Superior temporal gyrus (tissue), 1 donor: Measurements from ENCODE around the gene MSH2.
"Not testable (repeated sequence)": the region's sequence is repeated elsewhere in the genome, so short reads cannot be mapped to it uniquely, and the experiment has no call there.

ENCODE experiments used
- DNase-seq: peaks from one replicate; pipeline ENCODE4 v3.0.0-alpha.2; 2016; ENCODE audit errors: extremely low spot score

MSH2 gene

DNA sequence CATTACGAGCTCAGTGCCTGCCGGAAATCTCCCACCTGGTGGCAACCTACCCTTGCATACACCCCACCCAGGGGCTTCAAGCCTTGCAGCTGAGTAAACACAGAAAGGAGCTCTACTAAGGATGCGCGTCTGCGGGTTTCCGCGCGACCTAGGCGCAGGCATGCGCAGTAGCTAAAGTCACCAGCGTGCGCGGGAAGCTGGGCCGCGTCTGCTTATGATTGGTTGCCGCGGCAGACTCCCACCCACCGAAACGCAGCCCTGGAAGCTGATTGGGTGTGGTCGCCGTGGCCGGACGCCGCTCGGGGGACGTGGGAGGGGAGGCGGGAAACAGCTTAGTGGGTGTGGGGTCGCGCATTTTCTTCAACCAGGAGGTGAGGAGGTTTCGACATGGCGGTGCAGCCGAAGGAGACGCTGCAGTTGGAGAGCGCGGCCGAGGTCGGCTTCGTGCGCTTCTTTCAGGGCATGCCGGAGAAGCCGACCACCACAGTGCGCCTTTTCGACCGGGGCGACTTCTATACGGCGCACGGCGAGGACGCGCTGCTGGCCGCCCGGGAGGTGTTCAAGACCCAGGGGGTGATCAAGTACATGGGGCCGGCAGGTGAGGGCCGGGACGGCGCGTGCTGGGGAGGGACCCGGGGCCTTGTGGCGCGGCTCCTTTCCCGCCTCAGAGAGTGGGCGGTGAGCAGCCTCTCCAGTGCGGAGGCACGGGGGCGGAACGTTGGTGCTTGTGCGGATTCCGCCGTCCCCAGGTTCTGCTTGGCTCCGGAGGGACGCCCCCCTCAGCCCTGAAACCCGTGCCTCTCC lies at the start of gene MSH2:
TSS of gene MSH2 (plus strand) at position 352 of the 804 bp plus-strand sequence. CDS start at position 388, 36 bp downstream.
- DNase-seq = peak; percentile 94

DNA sequence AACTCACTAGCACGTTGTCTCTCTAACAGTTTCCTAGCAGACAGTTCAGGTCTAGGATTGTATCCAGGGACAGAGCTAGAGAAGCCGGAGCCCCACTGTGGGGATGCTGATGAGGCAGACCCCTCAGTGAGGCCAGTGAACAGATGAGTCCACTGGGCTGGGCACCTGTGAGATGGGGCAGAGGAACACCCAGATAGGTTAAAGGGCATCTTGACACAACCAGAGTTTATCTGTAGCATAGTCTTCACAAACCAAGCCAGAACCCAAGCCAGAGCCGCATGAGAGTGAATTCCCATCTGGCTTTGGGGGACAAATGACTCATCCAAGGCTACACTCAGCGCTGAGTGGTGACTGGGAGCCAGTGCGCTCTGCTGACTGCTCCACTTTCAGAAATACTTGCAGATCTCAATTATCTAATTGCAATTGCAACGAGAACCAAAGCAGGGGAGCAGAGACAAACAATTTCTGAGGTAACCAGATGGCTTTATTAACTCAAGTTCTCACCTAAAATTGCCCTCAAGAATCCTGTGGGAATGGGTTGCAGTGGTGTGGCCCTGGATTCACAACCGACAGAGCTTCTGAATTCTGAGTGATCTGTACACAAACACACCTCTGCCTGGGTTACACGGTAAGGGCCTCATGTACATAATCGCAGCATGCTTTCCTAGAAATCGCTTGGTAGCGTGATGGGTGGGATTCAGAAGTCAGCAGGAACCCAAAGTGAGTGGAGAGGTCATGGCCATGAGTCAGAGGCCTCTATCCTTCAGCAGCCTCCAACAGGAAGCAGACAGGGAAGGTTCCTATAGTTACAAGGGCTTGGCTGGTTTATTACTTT lies 48.7 kb upstream of the MSH2 start:
- DNase-seq = no peak

DNA sequence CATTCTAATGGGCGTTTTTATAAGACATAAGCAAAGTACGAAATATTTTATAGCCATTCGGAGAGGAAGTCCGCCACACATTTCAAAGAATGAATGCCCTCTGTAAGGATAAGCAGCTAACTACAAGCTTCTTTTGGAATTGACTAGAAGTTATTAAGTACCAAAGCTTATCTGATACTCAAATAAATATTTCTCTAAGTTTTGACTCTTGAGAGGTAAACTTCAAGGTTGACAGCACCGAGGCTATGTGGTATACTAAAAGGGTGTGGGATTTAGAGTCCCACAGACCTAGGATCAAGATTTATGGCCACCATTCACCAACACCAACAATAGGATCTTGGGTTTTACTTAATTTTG lies 48.1 kb upstream of the MSH2 start:
- no peak for DNase-seq

DNA sequence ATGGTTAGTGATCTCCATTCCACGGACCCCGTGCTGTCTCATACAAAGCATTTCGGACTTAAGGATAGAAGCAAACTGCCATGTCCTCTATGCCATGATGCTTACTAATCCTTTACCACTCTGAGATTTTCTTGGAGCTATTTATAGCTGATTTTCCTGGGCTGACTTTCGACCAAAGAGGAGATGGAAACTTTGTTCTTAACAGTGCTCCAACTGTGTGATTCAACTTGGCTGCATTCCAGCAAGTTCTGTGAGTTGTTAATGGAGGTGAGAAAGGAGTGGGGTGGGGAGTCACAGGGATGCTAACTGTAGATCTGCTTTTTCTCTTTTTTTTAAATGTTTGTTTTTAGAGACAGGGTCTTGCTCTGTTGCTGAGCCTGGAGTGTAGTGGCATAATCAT lies 45.5 kb upstream of the MSH2 start:
- no peak for DNase-seq

DNA sequence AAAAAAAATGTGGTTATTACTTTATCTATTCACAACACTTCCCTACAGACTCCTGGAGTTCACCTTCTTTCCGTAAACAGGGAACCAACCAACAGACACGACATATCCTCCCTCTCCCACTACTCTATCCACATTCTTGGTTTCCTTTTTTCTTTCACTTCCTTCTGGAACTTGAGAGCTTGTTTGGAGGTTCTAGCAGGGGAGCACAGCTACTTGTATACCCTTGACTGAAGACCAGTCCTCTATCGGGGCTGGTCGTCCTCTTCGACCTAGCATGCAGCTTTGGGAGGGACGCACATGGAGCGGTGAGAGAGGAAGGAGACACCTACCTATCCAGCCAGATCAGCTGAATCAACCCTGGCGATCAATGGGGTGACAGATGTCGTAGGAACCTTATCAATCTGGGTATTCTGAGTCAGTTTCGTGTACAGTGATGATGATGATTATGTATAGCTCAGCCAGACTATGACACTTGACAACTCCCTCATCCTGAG lies 43.5 kb upstream of the MSH2 start:
- no peak for DNase-seq

DNA sequence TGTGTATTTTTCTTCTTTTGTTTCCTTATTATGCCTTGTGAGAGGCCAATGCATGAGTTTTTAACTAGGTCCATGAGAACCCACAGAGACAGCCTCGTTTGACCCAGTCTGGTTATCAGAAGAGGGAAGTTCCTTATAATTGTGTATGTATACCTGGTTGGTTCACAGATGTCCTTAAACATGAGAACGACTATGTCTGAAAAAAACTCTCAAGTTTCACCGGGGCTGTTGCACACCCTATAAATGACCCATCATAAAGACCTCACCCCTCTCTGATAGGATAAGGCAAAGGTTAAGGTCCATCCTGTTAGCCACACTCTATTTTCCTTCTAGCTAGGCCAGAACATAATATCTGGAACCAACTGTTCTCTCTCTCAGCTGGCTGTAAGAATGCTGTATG lies 42.7 kb upstream of the MSH2 start:
- no peak for DNase-seq

DNA sequence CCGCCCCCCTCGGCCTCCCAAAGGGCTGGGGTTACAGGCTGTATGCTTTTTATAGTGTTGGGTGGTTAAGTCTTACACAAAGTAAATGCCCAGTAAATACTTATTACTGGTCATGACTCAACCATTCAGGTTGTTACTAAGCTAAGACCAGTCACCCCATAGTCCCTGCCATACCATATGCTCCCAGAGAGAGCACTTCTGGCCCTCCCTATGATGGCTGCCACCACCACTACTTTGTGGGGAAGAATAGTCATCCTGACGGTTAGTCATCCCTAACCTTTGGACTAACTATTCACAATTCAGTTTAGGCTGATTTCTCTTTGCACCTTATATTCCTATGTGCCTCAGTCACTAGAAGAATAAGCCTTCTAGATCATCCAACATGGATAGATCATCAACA lies 42.0 kb upstream of the MSH2 start:
- DNase-seq = no peak

DNA sequence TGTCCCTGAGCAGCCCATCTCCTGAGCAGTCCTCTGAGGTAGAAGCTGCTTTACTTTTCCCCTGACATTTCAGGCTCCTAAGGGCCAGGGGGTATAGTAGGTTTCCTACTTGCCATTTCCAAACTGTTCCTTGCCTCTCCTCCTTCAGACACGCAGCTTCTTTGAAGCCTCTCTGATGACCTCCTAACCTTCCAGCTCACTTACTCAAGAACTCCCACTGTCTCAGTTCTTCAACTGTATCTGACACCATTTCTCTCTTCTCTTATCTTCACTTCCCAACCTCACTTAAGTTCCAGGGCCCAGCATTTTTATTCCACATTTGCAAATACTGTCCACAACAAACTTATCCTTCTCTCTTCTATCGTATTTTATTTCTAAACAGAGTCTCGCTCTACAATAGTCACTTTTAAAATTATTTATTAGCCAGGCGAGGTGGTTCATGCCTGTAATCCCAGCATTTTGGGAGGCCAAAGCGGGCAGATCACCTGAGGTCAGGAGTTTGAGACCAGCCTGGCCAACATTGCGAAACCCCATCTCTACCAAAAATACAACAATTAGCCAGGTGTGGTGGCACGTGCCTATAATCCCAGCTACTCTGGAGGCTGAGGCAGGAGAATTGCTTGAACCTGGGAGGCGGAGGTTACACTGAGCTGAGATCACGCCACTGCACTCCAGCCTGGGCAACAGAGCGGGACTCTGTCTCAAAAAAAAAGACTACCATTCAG lies 41.3 kb upstream of the MSH2 start:
- not testable (repeated sequence) for DNase-seq

DNA sequence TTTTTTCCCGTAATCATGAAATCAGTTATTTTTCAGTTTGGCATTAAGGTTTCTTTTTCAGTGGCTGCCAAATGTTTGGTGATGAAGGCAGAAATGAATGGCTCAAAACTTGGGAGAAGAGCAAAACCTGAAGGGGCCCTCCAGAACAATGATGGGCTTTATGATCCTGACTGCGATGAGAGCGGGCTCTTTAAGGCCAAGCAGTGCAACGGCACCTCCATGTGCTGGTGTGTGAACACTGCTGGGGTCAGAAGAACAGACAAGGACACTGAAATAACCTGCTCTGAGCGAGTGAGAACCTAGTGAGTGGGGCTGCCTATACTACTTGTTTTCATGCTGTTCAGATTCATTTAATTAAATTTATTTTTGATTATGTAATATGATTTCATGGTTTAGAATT lies 29.2 kb upstream of the MSH2 start:
- peak; percentile 66 for DNase-seq

DNA sequence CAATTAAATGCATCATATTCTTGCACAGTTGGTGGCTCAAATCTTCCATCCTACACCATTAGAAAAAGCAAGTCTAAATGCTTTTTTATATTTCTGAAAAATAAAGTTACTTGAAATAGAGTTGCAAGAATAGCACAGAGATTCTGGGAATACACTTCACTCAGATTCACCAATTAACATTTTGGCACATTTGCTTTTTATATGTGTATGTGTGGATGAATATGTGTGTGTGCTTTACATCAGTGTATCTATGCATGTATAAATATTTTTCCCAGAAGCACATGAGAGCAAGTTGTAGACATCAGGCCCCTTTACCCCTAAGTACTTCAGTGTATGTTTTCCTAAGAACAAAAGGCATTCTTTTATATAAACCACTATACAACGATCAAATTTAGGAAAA lies 27.6 kb upstream of the MSH2 start:
- no peak for DNase-seq

DNA sequence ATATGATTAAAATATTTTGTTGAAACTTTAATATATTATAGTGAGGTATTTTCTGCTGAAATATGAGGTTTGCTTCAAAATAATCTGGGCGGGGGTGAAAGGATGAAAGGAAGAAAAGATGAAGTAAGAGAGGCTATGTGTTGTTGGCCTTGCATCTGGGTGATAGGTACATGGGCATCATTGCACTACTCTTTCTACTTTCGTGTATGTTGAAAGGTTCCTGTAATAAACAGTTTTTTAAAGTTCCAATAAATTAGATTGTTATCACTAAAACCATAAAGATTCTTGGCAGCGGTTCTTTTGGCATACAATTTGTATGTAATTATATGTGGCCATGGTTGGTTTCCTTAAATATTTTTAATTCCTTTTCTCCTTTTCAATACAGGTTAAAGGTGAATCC lies 23.6 kb upstream of the MSH2 start:
- DNase-seq = no peak

DNA sequence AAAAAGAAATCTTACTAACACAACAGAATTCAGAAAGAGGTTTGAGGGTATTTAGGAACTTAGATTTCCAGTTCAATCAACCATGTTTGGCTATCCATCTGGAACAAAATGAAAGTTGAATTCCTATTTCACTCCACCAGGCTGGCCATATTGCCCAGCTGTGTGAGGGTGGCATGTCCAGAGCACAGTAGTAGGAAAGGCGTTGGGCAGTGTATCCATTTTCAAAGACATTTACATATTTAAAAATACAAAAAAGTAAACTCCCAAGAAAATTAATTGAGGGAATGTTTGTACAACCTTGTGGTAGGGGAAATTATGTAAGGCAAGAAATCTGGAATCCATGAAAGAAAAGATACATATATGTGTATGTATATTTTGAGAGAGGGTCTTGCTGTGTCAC lies 21.5 kb upstream of the MSH2 start:
- DNase-seq = no peak

DNA sequence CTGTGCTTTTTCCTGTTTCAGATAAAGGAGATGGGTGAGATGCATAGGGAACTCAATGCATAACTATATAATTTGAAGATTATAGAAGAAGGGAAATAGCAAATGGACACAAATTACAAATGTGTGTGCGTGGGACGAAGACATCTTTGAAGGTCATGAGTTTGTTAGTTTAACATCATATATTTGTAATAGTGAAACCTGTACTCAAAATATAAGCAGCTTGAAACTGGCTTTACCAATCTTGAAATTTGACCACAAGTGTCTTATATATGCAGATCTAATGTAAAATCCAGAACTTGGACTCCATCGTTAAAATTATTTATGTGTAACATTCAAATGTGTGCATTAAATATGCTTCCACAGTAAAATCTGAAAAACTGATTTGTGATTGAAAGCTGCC lies 16.4 kb upstream of the MSH2 start:
- DNase-seq = no peak

DNA sequence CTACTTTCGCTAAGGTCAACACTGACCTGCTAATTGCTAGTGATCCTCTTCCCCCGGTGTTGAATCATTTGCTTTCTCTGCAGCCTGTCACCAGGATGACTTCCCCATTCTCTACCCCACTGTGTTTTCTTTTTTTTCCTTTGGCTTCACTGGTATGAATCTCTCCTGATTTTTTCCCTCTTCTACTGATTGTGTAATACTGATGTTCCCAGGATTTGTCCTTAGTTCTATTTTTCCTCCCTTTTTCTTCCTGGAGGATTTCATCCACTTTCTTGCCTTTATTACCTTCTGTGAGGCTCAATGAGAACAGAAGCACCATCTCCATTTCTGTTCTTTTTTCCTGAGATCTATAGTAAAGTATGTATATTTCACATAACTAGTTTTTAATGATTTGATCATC lies 14.1 kb upstream of the MSH2 start:
- DNase-seq = no peak

DNA sequence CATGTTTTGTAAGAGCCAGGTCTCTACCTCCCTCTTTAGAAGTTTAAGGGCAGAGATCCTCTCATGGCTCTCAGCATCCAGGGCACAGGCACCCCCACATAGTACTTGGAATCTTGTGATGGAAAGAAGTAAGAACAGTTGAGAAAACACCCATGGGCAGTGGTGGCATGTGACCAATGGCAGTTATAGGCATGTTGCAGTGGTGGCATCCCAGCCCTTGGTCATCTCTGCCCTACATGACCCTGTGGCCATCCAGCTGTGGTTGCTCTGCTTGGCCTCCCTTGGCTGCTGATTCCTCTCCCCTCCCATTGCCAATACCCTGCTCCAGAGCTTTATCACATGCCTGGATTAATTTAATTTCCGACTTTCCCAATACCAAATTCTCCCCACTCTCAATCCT lies 13.3 kb upstream of the MSH2 start:
- DNase-seq = no peak

DNA sequence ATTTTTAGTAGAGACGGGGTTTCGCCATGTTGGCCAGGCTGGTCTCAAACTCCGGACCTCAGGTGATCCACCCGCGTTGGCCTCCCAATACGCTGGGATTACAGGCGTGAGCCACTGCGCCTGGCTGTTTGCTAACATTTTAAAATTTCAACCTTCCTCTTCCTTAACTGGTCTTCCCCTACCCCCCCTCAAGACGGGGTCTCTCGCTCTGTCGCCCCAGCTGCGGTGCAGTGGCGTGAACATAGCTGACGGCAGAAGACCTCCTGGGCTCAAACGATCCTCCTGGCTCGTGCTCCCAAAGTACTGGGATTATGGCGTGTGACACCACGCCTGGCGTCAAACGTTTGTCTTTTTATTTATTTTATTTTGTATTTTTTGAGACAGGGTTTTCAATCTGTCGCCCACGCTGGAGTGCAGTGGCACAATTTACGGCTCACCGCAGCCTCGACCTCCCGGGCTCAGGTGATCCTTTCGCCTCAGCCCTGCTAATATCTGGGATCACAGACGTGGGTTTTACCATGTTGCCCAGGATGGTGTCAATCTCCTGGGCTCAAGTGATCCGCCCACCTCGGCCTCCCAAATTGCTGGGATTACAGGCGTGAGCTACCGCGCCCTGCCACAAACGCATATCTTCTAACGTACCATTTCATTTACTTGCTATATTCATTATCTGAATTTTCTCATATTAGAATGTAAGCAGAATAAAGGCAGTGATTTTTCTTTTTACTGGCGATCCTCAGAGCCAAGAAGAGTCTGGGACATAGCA lies 984 bp upstream of the MSH2 start:
- DNase-seq = no peak

DNA sequence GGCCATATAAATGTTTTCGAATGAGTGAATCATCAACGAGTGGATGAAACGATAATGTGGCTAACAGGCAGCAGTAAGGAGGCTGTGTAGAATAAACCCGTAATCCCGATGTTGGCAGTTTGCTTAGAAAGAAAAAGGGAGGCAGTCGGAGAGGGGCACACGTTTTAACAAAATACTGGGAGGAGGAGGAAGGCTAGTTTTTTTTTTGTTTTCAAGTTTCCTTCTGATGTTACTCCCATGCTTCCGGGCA lies 476 bp upstream of the MSH2 start:
- no peak for DNase-seq

DNA sequence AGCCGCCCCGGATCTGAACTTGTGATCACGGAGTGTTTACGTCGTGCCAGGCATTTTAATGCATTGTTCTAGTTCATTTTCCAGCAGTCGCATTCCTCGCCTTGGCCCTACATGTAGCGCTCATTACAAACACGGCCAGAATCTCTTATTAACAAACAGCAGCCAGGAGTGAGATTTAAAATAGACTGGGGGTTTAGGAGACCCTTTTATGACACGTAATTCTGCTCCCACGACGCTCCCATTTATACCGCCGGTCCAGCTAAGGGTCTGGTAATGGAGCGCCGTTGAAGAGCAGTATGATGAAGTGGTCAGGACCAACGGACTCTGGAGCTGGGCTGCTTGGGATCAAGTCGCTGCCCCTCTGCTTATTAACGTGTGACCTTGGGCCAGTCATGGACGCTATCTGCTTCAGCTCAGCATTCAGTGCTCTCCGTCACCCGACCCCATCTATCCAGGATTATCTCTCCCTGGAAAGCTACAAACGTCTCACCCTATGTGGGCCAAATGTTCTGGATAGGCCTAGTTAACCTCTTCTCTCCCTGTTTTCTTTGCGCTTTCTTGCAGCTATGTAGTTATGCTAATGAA lies 745 bp downstream of the MSH2 start:
- DNase-seq = peak; percentile 23

DNA sequence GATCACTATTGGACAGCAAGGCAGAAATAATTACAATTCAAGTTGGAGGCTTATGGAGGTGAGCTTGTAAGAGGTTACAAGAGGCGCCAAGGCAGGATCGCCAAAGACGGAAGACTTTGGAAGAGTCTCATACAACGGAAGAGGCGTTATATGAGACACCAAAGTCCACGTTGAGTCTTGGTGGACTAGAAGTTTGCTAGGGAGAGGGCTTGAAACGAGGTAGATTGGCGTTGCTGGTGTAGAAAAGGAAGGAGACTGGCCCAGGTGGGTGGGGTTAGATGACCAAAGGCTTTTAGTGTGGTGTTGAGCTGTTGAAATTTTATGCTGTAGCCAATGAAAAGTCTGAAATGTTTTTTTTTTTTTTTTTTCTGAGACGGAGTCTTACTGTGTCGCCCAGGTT lies 1.4 kb downstream of the MSH2 start:
- DNase-seq = no peak

DNA sequence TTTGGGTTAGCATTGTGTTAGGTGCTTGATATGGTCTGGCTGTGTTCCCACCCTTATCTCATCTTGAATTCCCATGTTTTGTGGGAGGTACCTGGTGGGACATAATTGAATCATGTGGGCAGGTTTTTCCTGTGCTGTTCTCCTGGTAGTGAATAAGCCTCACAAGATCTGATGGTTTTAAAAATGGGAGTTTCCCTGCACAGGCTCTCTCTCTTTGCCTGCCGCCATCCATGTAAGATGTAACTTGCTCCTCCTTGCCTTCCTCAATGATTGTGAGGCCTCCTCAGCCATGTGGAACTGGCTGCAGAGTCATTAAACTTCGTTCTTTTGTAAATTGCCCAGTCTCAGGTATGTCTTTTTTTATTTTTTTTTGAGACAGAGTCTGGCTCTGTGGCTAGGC lies 2.8 kb downstream of the MSH2 start:
- DNase-seq = no peak

DNA sequence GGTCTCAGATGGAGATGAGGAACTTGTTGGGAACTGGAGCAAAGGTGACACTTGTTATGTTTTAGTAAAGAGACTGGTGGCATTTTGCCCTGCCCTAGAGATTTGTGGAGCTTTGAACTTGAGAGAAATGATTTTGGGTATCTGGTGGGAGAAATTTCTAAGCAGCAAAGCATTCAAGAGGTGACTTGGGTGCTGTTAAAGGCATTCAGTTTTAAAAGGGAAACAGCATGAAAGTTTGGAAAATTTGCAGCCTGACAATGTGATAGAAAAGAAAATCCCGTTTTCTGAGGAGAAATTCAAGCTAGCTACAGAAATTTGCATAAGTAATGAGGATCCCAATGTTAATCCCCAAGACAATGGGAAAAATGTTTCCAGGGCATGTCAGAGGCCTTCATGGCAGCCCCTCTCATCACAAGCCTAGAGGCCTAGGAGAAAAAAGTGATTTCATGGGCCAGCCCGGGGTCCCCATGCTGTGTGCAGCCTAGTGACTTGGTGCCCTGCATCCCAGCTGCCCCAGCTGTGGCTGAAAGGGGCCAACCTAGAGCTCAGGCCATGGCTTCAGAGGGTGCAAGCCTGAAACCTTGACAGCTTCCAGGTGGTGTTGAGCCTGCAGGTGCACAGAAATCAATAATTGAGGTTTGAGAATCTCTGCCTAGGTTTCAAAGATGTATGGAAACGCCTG lies 3.8 kb downstream of the MSH2 start:
- not testable (repeated sequence) for DNase-seq
